RPMI8226 (cell line): ENCODE results near the gene RAVER1.

Source experiments
- DNase-seq: peaks from one replicate; pipeline ENCODE4 v3.0.0-alpha.2; 2015

The RAVER1 gene

GRCh38 chr19:10317045-10317856 is 16.1 kb downstream of the RAVER1 start:
- no peak for DNase-seq

- no peak for DNase-seq
Measured at GRCh38 chr19:10316229-10317044, 16.9 kb downstream of the RAVER1 start.

GRCh38 chr19:10315335-10316214 is 17.8 kb downstream of the RAVER1 start, which contains the start of gene FDX2:
Gene FDX2 (minus strand): TSS chr19:10316015. CDS start chr19:10315996, 19 bp downstream.
- peak; percentile 92 for DNase-seq

GRCh38 chr19:10309423-10309822 is 23.9 kb downstream of the RAVER1 start, which contains the start of gene ZGLP1:
Gene ZGLP1 (minus strand): TSS chr19:10309815.
- no peak for DNase-seq

- no peak for DNase-seq
Measured at GRCh38 chr19:10306327-10306726, 27.0 kb downstream of the RAVER1 start.

GRCh38 chr19:10305139-10305806 is 28.1 kb downstream of the RAVER1 start:
- no peak for DNase-seq

- peak; percentile 40 for DNase-seq
Measured at GRCh38 chr19:10299545-10300458, 33.5 kb downstream of the RAVER1 start.

GRCh38 chr19:10295847-10296591 is 37.3 kb downstream of the RAVER1 start:
- no peak for DNase-seq

- no peak for DNase-seq
Measured at GRCh38 chr19:10295305-10295846, 38.0 kb downstream of the RAVER1 start.

GRCh38 chr19:10294368-10294697 is 39.0 kb downstream of the RAVER1 start:
- DNase-seq: no peak

- DNase-seq: no peak
Measured at GRCh38 chr19:10293637-10294367, 39.5 kb downstream of the RAVER1 start.

- DNase-seq: no peak
Measured at GRCh38 chr19:10292789-10293636, 40.3 kb downstream of the RAVER1 start.

GRCh38 chr19:10292206-10292788 is 41.0 kb downstream of the RAVER1 start:
- DNase-seq: peak; percentile 54

GRCh38 chr19:10291554-10292205 is 41.6 kb downstream of the RAVER1 start:
- no peak for DNase-seq

GRCh38 chr19:10290876-10291553 is 42.3 kb downstream of the RAVER1 start:
- DNase-seq: peak; percentile 86

GRCh38 chr19:10290357-10290875 is 42.9 kb downstream of the RAVER1 start:
- peak; percentile 54 for DNase-seq
